Breast epithelium (tissue), 3 donors: Measurements from ENCODE around the gene DAPK1.

Experiments
- CTCF ChIP-seq, 3 donors: fragments of 450-650 bp; IDR thresholded peaks; one replicate each; pipeline ENCODE4 v1.5.1; 2016 to 2017; ENCODE audit warnings: antibody characterized with exemption in 3 of 3, mild to moderate bottlenecking in 3 of 3, moderate library complexity in 3 of 3
- POLR2AphosphoS5 ChIP-seq, 3 donors: sonication (generic); formaldehyde crosslinking; IDR thresholded peaks; one replicate each; pipeline ENCODE4 v1.6.1; 2017; ENCODE audit warnings: antibody characterized with exemption in 3 of 3

GRCh38 chr9:87704342-87704741, 206.7 kb downstream of the DAPK1 start:
- TF ChIP-seq POLR2AphosphoS5 (IDR thresholded peaks at IDR 0.05) (no peak), CTCF (IDR thresholded peaks at IDR 0.05) (no peak)
